CD4-positive, alpha-beta memory T cell (primary cell): ENCODE results near the gene GFOD1. TPM values are rescaled to one million over a fixed set of nuclear protein-coding genes. Genes with fewer than 3 reads are reported as not detected.

Source experiments
- CTCF ChIA-PET: fragments of 350-600 bp; sonication (Branson Sonifier 250); formaldehyde crosslinking; loops from one replicate; lab custom pipeline; 2021; ENCODE audit warnings: inconsistent platforms; ENCODE audit not compliant: partially characterized antibody; lab: Charles Lee
- POLR2A ChIA-PET: fragments of 350-600 bp; sonication (Branson Sonifier 250); formaldehyde crosslinking; loops from one replicate; lab custom pipeline; 2021; ENCODE audit not compliant: partially characterized antibody; lab: Charles Lee
- DNase-seq, 5 donors: peaks; one replicate each; pipeline versions ENCODE4 v3.0.0 to v3.0.0-alpha.2; 2020 to 2022; ENCODE audit warnings: mixed read lengths in 1 of 5
- H3K27ac ChIP-seq: one replicate; pipeline ENCODE4 v1.7.0; 2013; ENCODE audit warnings: low read depth, low read length
- H3K27me3 ChIP-seq: 2 replicates; pipeline ENCODE4 v1.7.0; 2013; ENCODE audit warnings: mild to moderate bottlenecking, low read length, moderate library complexity; ENCODE audit not compliant: insufficient read depth
- H3K36me3 ChIP-seq: 2 replicates; pipeline ENCODE4 v1.7.0; 2013; ENCODE audit warnings: mild to moderate bottlenecking, low read length, moderate library complexity; ENCODE audit not compliant: insufficient read depth
- H3K4me1 ChIP-seq: 2 replicates; pipeline ENCODE4 v1.7.0; 2013; ENCODE audit warnings: mild to moderate bottlenecking, low read length, moderate library complexity; ENCODE audit not compliant: insufficient read depth
- H3K4me3 ChIP-seq, 2 donors: one replicate each; pipeline ENCODE4 v1.7.0; 2013; ENCODE audit warnings: low read length in 2 of 2, mild to moderate bottlenecking in 1 of 2
- H3K9me3 ChIP-seq, 2 donors: one replicate each; pipeline ENCODE4 v1.7.0; 2013; ENCODE audit warnings: low read length in 2 of 2, control low read depth in 1 of 2; ENCODE audit not compliant: control insufficient read depth in 1 of 2
- H3K27ac Mint-ChIP-seq, 7 donors: one replicate each; pipeline ENCODE4 v1.8.0; 2020 to 2021; ENCODE audit warnings: mixed read lengths in 7 of 7, mild to moderate bottlenecking in 6 of 7, inconsistent platforms in 3 of 7, moderate library complexity in 3 of 7
- H3K27me3 Mint-ChIP-seq, 2 donors: one replicate each; pipeline ENCODE4 v1.8.0; 2020 to 2021; ENCODE audit warnings: mixed read lengths in 2 of 2
- H3K36me3 Mint-ChIP-seq, 2 donors: one replicate each; pipeline ENCODE4 v1.8.0; 2020 to 2021; ENCODE audit warnings: mixed read lengths in 2 of 2, inconsistent platforms in 1 of 2, mild to moderate bottlenecking in 1 of 2
- H3K4me1 Mint-ChIP-seq, 4 donors: one replicate each; pipeline ENCODE4 v1.8.0; 2020 to 2021; ENCODE audit warnings: mixed read lengths in 4 of 4, mild to moderate bottlenecking in 1 of 4
- H3K4me3 Mint-ChIP-seq, 8 donors: one replicate each; pipeline ENCODE4 v1.8.0; 2020 to 2021; ENCODE audit warnings: mixed read lengths in 8 of 8, mild to moderate bottlenecking in 7 of 8, moderate library complexity in 6 of 8, inconsistent platforms in 3 of 8
- H3K9me3 Mint-ChIP-seq, 8 donors: one replicate each; pipeline ENCODE4 v1.8.0; 2020 to 2021; ENCODE audit warnings: mixed read lengths in 8 of 8, mild to moderate bottlenecking in 5 of 8, inconsistent platforms in 3 of 8, moderate library complexity in 1 of 8
- intact Hi-C: fragments of 100-400 bp; cut with micrococcal nuclease; formaldehyde crosslinking; loops from one replicate; pipeline ENCODE4 v1.15.1; 2023
- polyA plus RNA-seq, 2 donors: library from polyadenylated mRNA; unstranded; fragments of 300-500 nt; fragmentation: Illumina TruSeq; gene quantifications; one replicate each; pipeline ENCODE4 v1.2.3, GENCODE V29; 2021
- total RNA-seq, 2 experiments: library from RNA; stranded (reverse); gene quantifications; one replicate each; pipeline ENCODE4 v1.2.3, GENCODE V29; 2021

GFOD1 gene
- total and polyA plus RNA-seq, 4 experiments from 2014 or later, result 0.95 to 1.1 (median 0.97) TPM; not detected in 1

DNA sequence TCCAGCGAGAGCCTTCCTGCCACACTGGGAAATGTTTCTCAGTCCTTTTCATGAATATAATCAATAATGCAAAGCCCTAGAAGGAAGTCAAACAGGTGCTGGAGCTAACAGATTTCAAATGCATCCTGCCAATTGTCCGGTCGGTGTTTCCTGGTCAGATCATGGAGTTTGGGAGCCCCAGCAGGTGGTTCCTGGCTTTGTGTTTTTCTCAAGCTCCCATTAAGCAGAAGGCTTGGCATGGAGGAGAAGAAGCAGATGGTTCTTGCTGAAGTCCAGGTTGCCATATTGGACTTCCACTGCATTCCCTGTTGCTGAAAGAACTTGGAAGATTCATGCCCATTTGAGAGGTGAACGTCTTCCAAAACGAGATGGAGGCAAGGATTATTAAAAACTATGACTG is 68.6 kb downstream of the GFOD1 start:
- POLR2A ChIA-PET, result no interaction called here
- no peak overlapping the region for H3K27ac ChIP-seq

DNA sequence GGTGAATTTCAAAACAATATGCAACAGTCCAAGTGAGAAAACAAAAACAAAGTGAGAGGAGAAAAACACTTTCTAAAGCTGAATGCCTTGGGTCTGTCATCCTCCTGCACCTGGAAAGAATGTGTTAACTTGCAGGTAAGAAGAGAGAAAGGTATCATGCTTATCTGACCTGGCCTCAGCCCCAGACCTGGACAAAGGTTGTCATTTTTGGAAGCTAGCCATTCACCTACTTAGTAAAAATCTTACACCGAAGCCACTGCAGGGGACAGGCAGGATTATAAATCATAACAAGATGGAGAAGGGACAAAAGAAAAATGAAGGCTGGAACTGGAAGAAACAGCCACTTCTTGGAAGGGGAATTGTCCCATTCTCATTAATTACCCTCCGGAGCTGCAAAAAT is 69.4 kb downstream of the GFOD1 start:
- Histone ChIP-seq H3K27ac (no peak overlapping the region), H3K4me1 (no peaks in the 10 kb centered on the region), H3K36me3 (no peaks in the 10 kb centered on the region), H3K27me3 (no peaks in the 10 kb centered on the region), H3K9me3 (no peaks in the 10 kb centered on the region), H3K4me3 (no peak overlapping the region)
- H3K9me3 Mint-ChIP-seq, result no peaks in the 10 kb centered on the region
- H3K4me3 Mint-ChIP-seq, result peak overlapping the region in 1 of 8 donors; percentile 7
- POLR2A ChIA-PET, result no interaction called here
- no peak overlapping the region for H3K27ac Mint-ChIP-seq
- CTCF ChIA-PET, result no interaction called here
- no peaks in the 10 kb centered on the region for H3K27me3 Mint-ChIP-seq
- intact Hi-C loops, result no loop called here
- H3K36me3 Mint-ChIP-seq, result no peaks in the 10 kb centered on the region
- no peak for DNase-seq
- peaks cover 3 to 11% (median 8%) of the 10 kb centered on the region in 4 donors for H3K4me1 Mint-ChIP-seq

More for the DNA sequence above, 68.6 kb downstream of the GFOD1 start:
- no peak overlapping the region for H3K27ac Mint-ChIP-seq
- no peaks in the 10 kb centered on the region for H3K36me3 Mint-ChIP-seq
- no peaks in the 10 kb centered on the region for H3K36me3 ChIP-seq
- no peaks in the 10 kb centered on the region for H3K27me3 ChIP-seq
- no peak for DNase-seq
- H3K4me1 Mint-ChIP-seq, result peaks cover 3 to 11% (median 8%) of the 10 kb centered on the region in 4 donors
- H3K27me3 Mint-ChIP-seq, result no peaks in the 10 kb centered on the region
- H3K9me3 Mint-ChIP-seq, result peaks cover 0 to 2% (median 0%) of the 10 kb centered on the region in 8 donors
- CTCF ChIA-PET, result interaction anchor here (2.5 kb wide), 1 partner anchor 10 kb away, joined by 7 read pairs; no protein-coding TSS in a partner anchor
- no peaks in the 10 kb centered on the region for H3K9me3 ChIP-seq
- no peak overlapping the region for H3K4me3 ChIP-seq
- intact Hi-C loops, result no loop called here
- no peaks in the 10 kb centered on the region for H3K4me1 ChIP-seq
- no peak overlapping the region for H3K4me3 Mint-ChIP-seq

DNA sequence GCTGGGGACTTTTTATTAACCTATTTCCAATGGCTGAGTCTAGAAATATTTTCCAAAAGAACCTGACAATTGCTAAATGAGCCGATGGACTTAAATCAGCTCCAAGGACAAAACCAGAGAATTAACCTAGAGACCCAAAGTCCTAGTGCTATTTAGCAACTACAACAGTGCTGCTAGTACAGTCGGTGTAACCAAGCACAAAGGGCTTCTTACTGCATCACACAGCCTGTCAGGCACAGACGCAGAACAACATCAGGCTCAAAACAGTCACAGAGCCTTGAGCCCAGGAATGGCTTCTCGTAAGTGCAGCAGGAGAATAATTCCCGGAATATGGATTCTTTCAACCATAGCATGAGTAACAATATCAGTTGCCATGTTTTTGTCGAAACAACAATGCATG is 70.0 kb downstream of the GFOD1 start:
- no peak for DNase-seq
- Histone ChIP-seq H3K9me3 (no peaks in the 10 kb centered on the region), H3K27ac (no peak overlapping the region), H3K4me1 (no peaks in the 10 kb centered on the region), H3K27me3 (no peaks in the 10 kb centered on the region), H3K36me3 (no peaks in the 10 kb centered on the region), H3K4me3 (no peak overlapping the region)
- Mint-ChIP-seq H3K9me3 (no peaks in the 10 kb centered on the region), H3K4me3 (no peak overlapping the region), H3K4me1 (peaks cover 3 to 11% (median 8%) of the 10 kb centered on the region in 4 donors), H3K27ac (no peak overlapping the region), H3K36me3 (no peaks in the 10 kb centered on the region), H3K27me3 (no peaks in the 10 kb centered on the region)
- intact Hi-C loops, result no loop called here
- POLR2A ChIA-PET, result no interaction called here
- CTCF ChIA-PET, result no interaction called here

DNA sequence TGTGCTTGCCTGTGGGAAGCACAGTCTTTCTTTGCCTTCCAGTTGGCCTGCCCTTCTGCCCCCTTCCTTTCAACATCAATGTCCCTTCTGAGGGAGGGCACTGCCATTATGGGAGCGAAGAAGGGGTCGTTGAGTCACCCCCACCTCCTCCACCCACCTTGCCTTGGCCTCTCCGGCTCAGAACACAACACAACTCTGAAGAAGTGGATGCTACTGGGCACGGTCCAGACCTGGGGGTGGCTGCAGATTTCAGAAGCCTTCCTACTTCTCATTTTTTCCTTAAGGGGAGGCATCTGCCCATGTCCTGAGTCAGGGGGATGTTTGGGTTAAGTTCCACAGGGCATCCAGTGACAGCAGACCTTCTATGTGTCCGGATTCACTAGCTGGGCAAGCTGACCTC is 72.1 kb downstream of the GFOD1 start:
- H3K4me3 Mint-ChIP-seq, result no peak overlapping the region
- H3K27ac Mint-ChIP-seq, result peak overlapping the region in 1 of 7 donors; percentile 34
- Histone ChIP-seq H3K4me1 (no peaks in the 10 kb centered on the region), H3K36me3 (no peaks in the 10 kb centered on the region), H3K27me3 (no peaks in the 10 kb centered on the region), H3K4me3 (no peak overlapping the region), H3K27ac (no peak overlapping the region), H3K9me3 (no peaks in the 10 kb centered on the region)
- POLR2A ChIA-PET, result no interaction called here
- intact Hi-C loops, result no loop called here
- peaks cover 0 to 5% (median 0%) of the 10 kb centered on the region in 4 donors for H3K4me1 Mint-ChIP-seq
- H3K27me3 Mint-ChIP-seq, result no peaks in the 10 kb centered on the region
- DNase-seq, result no peak
- no peaks in the 10 kb centered on the region for H3K9me3 Mint-ChIP-seq
- CTCF ChIA-PET, result no interaction called here
- no peaks in the 10 kb centered on the region for H3K36me3 Mint-ChIP-seq

DNA sequence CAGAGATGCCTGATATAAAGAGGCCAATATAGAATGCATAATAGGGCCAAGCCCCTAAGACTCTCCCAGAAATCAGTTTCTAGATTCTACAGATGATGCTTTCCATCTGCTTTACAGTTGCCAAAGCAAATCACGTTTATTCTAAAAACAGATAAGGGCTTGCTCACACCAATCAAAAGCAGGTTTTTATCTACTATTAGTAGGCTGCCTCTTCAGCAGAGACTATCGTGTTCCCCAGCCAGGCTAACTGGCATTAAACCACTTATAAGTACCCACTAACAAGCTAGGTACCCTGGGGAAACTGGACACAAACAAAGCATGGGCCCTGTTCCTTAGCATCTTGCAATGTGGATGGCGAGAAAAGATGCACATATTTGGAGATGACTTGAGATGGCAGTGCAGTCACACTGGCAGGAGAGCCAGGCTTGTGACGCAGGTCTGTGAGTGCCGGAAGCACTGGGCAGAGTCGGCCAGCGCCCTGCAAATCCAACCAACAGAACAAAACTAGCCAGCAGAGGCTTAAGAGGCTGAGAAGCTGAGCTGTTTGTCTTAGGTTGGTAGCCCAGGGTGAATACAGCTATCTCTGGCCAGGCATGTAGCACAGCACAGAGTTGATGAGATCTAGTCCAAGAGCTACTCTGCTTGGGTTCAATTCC is 73.4 kb downstream of the GFOD1 start:
- no peaks in the 10 kb centered on the region for H3K27me3 Mint-ChIP-seq
- no peaks in the 10 kb centered on the region for H3K27me3 ChIP-seq
- H3K36me3 ChIP-seq, result no peaks in the 10 kb centered on the region
- intact Hi-C loops, result no loop called here
- no peak overlapping the region for H3K27ac ChIP-seq
- H3K4me3 Mint-ChIP-seq, result no peak overlapping the region
- peak in 1 of 5 donors; percentile 5 for DNase-seq
- H3K9me3 Mint-ChIP-seq, result no peaks in the 10 kb centered on the region
- H3K4me1 Mint-ChIP-seq, result no peaks in the 10 kb centered on the region
- no peaks in the 10 kb centered on the region for H3K36me3 Mint-ChIP-seq
- H3K4me1 ChIP-seq, result no peaks in the 10 kb centered on the region
- no peaks in the 10 kb centered on the region for H3K9me3 ChIP-seq
- ChIA-PET POLR2A (no interaction called here), CTCF (no interaction called here)
- H3K4me3 ChIP-seq, result no peak overlapping the region
- no peak overlapping the region for H3K27ac Mint-ChIP-seq

DNA sequence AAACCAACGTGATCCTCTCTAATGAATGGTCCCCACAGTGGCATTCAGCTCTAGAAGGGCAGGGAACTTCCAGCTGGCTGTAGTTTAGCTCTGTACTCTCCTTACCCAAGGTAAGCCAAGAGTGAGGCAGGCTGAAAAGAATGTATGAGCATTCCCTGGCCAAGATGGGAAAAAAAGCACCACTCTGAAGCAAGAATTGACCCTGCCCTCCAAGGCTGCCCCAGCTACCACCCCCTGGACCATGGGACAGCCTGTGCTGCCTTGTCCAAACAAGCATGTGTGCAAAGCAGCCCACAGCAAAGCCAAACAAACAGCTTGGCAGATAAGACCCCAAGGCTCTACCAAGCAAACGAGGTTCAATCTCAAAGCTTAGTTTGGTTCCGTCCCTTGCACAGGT is 73.9 kb downstream of the GFOD1 start:
- Histone ChIP-seq H3K36me3 (no peaks in the 10 kb centered on the region), H3K9me3 (no peaks in the 10 kb centered on the region), H3K4me3 (no peak overlapping the region), H3K27ac (no peak overlapping the region), H3K27me3 (no peaks in the 10 kb centered on the region), H3K4me1 (no peaks in the 10 kb centered on the region)
- ChIA-PET POLR2A (no interaction called here), CTCF (no interaction called here)
- intact Hi-C loops, result no loop called here
- Mint-ChIP-seq H3K27me3 (no peaks in the 10 kb centered on the region), H3K27ac (no peak overlapping the region), H3K4me1 (no peaks in the 10 kb centered on the region), H3K9me3 (no peaks in the 10 kb centered on the region), H3K36me3 (no peaks in the 10 kb centered on the region), H3K4me3 (no peak overlapping the region)
- no peak for DNase-seq

DNA sequence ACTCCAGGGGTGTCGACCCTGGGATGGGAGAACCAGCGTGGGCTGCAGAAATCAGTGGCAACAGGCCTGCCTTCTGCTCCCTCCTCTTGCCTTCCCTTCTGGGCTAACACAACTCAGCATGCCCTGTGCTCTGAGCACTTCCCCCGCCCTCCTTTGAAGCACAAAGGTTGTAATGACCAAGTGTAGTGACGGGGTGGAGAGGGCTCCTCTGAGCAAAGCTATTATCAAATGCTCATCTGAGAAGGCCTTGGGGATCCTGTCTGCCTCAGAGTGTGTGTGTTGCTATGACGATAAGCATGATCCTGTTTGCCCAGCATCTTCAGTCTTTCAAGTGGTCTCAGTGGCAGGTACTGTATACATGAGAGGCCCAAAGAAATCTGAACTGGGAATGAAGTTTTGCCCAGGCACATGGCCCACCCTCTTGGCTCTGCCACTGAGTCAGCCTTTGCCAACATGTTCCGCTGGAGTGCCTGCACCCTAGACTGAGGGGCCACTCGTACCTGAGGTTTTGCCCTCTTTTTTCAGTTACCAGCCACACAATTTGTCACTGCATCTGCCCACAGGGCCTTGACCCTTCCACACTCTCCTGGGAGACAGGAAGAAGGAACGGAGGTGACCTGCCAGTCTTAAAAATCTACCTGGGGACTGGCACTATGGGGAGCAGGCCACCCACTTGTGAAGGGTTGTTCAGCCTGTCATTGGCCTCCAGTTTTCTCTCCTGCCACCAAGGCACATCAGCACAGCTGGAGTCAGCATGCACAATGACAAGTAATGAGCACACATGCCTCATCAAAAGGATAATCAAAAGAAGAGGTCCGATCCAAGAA is 74.5 kb downstream of the GFOD1 start:
- no peak overlapping the region for H3K4me3 Mint-ChIP-seq
- no peaks in the 10 kb centered on the region for H3K27me3 Mint-ChIP-seq
- no peaks in the 10 kb centered on the region for H3K9me3 ChIP-seq
- H3K9me3 Mint-ChIP-seq, result no peaks in the 10 kb centered on the region
- no peaks in the 10 kb centered on the region for H3K36me3 ChIP-seq
- H3K36me3 Mint-ChIP-seq, result no peaks in the 10 kb centered on the region
- H3K4me1 ChIP-seq, result no peaks in the 10 kb centered on the region
- H3K27ac Mint-ChIP-seq, result no peak overlapping the region
- H3K27me3 ChIP-seq, result no peaks in the 10 kb centered on the region
- intact Hi-C loops, result no loop called here
- POLR2A ChIA-PET, result no interaction called here
- no peak for DNase-seq
- H3K27ac ChIP-seq, result no peak overlapping the region
- CTCF ChIA-PET, result interaction anchor here (1.6 kb wide), 1 partner anchor 162 kb away, joined by 4 read pairs; the partner anchor contains the start of gene SIRT5
- no peak overlapping the region for H3K4me3 ChIP-seq
- no peaks in the 10 kb centered on the region for H3K4me1 Mint-ChIP-seq
